TTC549 (cell line): Measurements from ENCODE around the gene MYCT1.
"Not testable (repeated sequence)": the region's sequence is repeated elsewhere in the genome, so short reads cannot be mapped to it uniquely, and the experiment has no call there.

Experiments used
- FAIRE-seq: peaks from 2 replicates; lab custom pipeline; 2012; peaks lifted over from hg19 to GRCh38; lab: Jason Lieb, UNC

The MYCT1 gene, protein sequence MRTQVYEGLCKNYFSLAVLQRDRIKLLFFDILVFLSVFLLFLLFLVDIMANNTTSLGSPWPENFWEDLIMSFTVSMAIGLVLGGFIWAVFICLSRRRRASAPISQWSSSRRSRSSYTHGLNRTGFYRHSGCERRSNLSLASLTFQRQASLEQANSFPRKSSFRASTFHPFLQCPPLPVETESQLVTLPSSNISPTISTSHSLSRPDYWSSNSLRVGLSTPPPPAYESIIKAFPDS

DNA sequence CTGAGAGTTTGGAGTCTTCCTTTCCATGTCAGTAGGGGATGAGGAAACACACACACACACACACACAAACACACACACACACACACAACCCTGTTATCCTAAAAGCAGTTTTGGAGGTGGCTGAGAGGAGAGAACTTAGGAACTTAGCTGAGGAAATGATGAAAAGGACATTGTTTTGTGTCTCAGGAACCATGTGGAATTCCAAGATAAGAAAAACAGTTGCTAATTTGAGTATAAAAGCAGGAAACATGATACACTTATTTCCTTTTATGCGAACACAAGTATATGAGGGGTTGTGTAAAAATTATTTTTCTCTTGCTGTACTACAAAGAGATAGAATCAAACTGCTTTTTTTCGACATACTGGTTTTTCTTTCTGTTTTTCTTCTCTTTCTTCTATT is at the start of gene MYCT1:
Gene MYCT1 (plus strand): TSS at position 264 of the 400 bp plus-strand sequence. CDS start 6 bp downstream, at position 270.
- FAIRE-seq, result no peak

DNA sequence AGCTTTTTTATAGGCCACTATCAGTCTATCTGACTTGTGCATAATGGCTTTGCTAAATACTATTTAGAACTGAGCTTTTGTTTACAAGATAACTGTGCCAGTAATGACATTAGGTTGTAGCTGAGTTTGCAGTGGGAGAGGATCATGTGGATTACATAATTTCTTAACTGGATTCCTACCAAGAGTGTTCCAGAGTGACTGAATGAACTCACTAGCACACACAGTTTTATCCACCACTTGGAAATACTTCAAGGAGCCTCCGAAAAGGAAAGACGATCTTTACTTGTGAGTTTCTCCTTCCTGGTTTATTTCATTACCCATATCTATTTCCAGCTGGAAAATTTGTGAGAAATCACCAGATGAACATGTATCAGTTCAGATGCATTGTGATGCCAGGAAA is 49.6 kb upstream of the MYCT1 start:
- FAIRE-seq, result no peak

DNA sequence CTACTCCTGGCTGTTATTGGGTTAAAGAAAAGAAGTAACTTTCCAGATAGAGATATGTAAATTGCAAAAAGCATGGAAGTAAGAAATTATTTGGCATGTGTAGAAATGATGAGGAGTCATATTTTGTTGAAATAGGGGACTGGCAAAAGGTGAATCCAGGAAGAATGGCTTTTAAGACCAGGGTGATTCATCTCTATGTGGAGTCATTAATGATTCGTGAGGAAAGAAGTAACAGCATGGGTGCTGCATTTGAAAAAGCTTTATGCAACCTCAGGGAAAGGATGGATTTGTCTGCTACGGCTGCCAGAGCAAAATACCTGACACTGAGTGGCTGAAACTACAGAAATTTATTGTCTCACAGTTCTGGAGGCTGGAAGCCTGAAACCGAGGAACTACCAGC is 45.7 kb upstream of the MYCT1 start:
- FAIRE-seq, result no peak

DNA sequence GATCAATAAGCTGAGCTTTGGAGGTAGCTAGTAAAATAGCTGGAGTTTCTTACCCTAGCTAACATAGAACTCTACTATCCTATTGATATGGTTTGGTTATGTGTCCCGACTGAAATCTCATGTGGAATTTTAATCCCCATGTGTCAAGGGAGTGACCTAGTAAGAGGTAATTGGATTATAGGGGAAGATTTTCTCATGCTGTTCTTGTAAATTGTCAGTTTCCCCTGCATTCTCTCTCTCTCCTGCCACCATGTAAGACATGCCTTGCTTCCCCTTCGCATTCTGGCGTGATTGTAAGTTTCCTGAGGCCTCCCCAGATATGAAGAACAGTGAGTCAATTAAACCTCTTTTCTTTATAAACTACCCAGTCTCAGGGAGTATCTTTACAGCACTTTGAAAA is 35.9 kb upstream of the MYCT1 start:
- no peak for FAIRE-seq

DNA sequence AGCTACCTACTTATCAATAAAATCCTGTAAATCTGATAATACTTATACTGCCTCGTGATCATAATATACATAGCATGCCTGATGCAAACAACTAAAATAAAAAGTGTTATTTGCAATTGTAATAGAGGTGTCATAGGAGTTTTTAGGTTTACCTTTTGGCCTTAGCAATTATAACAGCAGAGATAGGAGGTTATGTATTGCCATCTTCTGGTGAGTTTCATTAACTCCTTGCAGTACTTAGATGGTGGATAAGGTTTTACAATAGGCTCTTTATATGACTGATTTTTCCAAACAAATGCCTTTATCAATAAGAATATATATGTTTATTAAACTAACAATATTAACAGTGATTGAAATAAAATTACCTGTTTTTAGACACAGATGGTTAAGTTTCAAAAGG is 27.8 kb upstream of the MYCT1 start:
- peak; percentile 87 for FAIRE-seq

DNA sequence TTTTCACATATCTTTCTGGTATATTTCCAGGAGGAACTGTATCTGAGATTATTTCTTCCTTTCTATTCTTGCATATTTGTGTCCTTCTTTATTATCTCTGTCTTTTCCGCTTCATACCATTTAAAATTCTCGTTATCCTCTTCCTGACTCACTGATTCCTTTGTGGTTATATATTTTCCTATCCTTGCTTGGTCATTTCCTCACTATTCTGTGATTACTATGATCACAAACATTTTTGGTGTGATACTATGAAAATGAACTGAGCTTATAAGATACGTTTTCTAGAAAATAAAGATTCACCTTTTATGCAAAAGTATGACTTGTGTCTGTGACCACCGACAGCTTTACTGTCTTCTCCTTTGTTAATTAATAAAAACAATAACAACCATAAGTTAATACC is 26.5 kb upstream of the MYCT1 start:
- no peak for FAIRE-seq

DNA sequence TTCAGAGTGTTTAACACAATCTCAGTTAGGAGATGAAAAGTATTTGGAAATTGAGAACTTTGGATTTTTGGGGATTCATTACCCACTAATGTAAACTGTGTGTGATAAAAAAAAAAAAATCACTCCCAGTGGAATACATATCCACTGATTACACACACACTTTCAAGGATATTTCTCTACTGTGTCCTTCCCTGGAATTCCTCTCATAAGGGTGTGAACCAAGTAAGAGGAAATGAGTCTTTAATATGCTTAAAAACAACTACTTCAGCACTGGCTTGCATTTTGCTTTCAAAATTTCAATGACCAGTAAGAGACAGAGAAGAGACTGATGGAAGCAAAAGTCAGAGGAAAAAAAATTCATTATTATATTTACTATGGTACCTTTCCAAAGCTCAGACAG is 24.5 kb upstream of the MYCT1 start:
- FAIRE-seq, result no peak

DNA sequence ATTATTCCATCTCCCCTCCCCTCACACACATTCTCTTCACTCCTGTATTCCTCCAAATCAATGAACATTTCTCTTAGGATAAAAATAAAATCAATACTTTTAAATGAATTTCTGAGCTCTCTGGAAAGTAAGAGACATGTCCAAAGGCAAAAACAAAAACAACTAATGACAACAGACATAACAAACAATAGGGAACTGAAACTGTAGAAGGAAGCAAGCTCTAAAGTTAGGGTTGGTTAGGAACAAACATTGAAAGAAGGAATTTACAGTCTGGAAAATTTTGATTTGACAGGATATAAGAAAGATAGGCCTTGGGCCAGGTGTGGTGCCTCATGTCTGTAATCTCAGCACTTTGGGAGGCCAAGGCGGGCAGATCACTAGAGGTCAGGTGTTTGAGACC is 17.5 kb upstream of the MYCT1 start:
- no peak for FAIRE-seq

DNA sequence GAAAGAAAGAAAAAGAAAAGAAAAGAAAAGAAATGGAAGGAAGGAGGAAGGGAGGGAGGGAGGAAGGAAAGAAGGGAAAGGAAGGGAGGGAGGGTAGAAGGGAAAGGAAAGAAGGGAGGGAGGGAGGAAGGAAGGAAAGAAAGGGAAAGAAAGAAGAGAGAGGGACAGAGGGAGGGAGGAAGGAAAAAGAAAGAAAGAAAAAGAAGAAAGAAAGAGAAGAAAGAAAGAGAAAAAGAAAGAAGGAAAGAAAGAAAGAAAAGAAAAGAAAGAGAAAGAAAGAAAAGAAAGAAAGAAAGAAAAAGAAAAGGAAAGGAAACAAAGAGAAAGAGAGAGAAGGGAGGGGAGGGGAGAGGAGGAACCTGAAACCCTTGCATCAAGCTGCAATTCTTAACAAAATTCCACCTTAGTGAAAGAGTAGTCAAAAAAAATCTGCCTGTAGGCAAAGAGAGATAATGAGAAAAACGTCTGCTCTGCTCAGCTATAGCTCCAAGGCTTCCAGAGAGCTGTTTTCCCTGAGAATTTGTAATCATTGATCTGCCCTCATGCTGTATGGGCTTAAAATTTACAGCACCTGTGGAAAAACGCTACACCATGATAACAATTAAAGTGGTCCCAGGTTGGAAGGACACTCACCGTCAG is 16.7 kb upstream of the MYCT1 start:
- FAIRE-seq, result no peak

DNA sequence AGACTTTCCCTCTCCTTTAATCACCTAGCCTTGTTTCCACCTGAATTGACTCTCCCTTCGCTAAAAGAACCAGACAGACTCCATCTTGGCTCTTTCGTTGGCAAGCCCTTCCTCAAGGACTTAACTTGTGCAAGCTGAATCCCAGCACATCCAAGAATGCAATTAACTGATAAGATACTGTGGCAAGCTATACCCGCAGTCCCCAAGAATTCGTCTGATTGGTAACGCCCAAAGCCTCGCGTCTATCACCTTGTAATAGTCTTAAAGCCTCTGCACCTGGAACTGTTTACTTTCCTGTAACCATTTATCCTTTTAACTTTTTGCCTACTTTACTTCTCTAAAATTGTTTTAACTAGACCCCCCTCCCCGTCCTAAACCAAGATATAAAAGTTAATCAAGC is 15.6 kb upstream of the MYCT1 start:
- no peak for FAIRE-seq

DNA sequence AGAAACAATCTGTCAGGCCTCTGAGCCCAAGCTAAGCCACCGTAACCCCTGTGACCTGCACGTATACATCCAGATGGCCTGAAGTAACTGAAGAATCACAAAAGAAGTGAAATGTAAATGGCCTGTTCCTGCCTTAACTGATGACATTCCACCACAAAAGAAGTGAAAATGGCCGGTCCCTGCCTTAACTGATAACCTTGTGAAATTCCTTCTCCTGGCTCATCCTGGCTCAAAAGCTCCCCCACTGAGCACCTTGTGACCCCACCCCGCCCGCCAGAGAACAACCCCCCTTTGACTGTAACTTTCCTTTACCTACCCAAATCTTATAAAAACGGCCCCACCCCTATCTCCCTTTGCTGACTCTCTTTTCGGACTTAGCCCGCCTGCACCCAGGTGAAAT is 14.8 kb upstream of the MYCT1 start:
- not testable (repeated sequence) for FAIRE-seq

DNA sequence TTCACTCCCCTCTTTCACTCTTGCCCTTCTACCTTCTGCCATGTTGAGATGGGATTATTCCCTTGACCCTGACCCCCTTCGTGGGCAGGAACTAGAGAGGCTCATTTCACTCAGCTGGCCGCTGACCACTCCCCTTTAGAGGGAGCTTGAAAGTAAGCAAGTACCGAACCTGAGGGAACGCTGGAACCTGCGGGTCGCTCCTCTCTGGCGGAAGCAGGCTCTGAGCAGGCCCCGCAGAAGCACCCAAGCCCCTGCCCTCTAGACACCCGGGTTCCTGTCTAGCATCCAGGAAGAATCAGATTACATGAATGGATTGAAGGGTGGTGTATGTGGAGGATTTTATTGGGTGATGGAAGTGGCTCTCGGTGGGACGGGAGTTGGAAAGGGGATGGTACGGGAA is 11.9 kb upstream of the MYCT1 start:
- no peak for FAIRE-seq

DNA sequence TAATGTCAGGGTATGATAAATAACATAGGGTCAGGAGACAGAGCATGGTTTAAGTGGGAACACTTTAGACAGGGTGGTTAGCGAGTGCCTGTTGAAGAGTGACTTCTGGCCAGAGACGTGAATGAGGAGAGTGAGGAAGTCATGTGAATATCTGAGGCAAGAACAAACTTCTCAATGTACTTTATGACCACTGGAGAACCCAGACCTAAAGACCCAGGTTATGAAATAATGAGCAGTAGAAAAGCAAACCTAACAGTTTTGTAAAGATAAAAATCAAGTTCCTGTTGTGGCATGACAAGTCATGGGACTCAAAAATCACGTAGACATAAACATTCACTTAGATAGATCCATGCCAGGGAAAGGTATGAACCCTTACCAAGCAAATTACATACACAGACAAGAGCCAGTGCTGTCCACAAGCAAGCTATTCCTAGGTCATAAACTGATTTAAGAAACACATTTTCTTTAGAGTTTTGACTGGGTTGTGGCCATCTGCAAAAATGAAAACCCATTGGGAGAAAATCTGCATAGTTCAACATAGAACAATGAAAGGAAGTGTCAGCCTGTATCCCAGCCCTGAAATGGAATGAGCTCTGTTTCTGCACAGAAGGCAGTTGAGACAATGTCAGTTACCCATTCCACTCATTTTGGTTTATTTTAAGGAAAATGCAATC is 2.2 kb upstream of the MYCT1 start:
- no peak for FAIRE-seq

DNA sequence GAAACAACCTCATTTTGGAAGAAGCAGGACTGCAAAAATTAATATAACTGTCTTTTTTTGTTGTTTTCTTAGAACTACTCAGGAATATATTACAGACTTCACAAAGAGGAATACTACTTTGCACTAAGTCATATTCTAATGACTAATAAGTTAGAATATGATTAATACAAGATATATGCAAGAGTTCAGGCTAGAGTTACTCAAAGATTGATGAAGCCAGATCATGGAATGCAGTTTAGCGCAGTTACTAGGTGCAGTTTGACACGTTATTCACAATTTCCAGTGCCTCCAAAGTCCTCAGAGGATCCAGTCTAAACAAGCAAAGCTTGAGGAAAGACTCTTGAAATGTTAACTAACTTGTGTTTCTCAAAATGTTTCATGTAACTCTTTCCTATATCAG is 1.2 kb upstream of the MYCT1 start:
- FAIRE-seq, result no peak

DNA sequence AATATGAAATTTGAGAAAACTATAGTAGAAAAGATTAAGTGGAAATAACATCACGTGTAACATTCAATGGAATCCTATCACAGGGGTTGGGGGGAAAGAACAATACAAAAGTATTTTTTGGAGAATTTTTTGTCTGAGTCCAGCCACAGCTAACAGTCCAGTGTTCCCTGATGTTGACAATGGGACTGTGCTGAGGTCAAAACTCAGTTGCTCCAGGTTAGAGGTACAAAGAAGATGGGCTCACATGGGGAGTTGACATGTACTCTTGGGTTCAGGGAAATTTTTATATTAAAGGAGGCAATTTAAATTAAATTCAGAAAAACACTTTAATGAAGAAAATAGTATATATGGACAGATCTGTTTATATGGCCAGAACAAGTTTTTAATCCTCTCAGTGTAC is 995 bp downstream of the MYCT1 start:
- FAIRE-seq, result no peak

DNA sequence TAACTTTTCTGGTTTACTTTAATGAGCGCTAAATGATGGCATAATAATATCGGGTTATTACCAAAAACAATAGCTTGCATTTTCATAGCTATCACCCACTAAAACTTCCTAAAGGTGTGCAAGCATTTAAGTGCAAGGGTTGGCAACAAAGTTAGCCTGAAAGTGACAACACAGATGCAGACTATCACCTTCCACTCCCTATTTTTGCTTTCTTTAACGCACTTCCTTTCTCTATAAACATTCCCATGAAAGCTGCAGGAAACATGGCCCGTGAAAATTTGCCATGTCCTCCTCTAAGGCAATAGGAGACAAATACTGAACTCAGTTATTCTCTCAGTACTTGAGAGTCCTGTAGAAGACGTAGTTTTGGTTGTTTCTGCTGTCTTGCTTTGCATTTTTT is 2.7 kb downstream of the MYCT1 start:
- FAIRE-seq, result no peak

DNA sequence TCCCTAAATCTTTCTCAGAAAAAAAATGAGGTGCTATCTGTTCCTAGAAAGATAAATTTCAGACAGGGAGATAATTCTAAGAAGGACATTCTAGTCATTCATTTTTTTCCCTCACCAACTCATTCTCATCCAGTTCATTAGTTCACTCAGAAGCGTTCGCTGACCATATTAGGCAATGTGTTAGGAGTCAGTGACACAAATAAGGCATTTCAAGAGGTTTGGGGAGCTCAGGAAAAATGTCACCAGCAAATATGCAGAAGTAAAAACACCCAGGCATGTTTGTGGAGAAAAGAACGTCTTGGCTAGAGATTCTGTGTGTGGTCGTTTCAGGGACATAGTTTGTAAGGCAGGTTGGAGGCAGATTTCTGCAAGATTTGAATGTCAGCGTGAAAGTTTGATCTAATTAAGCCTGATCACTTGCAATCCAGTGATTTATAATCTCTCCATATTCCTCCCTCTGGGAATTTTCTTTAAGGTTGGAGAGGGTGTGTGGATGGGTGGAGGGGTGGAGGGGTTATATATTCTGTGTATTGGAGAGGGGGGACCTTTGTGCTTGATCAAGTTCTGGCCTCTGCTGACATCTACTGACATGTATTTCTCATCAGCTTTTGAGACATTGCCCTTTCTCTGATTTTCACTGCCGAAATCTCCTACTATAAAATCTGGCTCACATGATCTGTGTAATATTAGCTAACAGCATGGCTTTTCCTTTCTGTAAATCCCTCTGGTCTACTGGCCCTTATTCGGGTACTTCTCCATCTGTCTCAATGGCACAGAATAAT is 3.6 kb downstream of the MYCT1 start:
- FAIRE-seq, result no peak

DNA sequence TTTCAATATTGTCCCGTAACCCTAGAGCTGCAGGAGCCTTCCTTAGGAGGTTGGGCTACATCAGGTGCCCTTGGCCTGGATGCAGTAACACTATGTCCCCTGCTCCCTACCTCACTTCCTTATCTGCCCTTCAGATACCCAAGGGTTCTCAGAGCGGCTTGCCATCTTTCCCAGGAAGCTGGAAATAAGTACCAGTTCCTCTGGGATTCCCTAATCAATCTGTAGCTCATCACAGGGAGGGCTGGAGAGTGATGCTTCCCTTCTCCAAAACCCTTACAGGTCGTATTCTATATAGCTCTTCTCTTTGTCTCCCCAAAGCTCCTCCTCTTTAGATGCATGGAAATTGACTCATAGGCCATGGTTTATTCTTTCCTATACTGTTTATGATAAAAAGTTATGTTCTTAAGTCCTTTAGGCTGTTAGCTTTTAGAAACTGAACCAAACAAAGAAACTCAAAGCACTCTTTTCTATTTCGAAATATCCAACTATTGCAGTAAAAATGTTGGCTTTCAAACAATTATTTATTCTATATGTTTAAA is 4.2 kb downstream of the MYCT1 start:
- FAIRE-seq, result no peak

DNA sequence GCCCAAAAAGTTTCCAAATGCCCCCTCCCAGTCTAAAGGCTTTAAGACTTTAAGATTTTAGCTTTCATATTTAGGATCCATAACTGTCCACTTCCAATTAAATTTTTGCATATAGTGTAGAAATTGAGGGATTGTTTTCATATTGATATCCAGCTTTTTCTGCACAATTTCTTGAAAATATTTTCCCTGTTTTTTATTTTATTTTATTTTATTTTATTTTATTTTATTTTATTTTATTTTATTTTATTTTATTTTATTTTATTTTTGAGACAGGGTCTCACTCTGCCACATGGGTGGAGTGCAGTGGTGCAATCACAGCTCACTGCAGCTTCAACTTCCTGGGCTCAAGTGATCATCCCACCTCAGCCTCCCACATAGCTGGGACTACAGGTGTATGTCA is 6.1 kb downstream of the MYCT1 start:
- FAIRE-seq, result not testable (repeated sequence)

DNA sequence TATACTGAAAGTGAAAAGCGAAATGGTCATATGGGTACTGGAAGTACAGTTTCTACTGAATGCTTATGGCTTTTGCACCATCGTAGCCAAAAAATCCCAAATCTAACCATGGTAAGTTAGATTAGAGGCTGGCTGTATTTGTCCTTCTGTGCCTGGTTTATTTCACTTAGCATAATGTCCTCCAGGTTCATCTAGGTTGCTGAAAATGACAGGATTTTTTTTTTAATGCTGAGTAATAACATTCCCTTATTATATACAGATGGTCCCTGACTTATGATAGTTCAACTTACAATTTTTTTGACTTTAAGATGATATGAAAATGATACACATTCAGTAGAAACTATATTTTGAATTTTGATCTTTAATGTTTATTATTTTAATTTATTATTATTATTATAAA is 7.6 kb downstream of the MYCT1 start:
- no peak for FAIRE-seq

DNA sequence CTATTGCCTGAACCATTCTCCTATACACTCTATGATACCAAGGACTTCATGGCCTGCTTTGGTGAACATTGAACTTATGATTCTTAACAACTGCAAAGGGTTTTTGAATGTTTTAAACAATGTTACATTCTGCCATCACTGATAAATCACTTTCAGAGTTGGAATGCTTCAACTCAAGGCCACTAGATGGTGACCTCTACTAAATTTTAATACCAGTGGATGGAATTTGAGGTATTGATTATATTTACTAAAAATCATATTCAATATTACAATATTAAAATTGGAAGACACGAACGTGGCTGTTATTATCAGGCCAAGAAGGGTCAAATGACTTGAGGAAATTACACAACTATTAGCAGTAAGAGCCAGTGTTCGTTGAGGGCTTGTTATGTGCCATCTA is 18.6 kb downstream of the MYCT1 start:
- FAIRE-seq, result no peak

DNA sequence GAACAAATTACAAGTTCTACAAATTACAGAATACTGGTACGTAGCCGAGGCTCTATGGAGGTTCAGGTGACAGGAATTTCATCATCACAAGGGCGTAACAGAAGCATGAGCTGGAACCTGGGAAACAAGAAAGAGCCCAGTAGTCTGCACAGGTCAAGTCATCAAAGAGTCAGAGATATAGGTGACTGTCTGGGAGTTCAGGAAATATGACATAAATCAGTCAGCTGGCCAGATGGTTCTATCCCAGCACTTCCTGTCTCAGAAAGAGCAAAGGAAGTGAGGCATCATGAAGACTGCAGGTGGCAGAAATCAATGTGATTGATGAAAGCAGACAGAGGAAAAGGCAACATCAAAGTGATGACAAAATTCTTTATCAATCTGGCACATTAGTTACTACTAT is 23.3 kb downstream of the MYCT1 start:
- no peak for FAIRE-seq

DNA sequence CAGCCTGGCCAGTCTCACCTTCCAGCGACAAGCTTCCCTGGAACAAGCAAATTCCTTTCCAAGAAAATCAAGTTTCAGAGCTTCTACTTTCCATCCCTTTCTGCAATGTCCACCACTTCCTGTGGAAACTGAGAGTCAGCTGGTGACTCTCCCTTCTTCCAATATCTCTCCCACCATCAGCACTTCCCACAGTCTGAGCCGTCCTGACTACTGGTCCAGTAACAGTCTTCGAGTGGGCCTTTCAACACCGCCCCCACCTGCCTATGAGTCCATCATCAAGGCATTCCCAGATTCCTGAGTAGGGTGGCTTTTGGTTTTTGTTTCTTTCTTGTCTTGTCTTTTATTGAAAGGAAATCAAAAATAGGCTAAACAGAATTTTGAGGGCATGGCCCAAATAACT is 24.3 kb downstream of the MYCT1 start:
- FAIRE-seq, result no peak
